GM12878 (cell line): ENCODE data around the gene DOK1. TPM values are rescaled to one million over a fixed set of nuclear protein-coding genes. Genes with fewer than 3 reads are reported as not detected.

ENCODE experiments used
- ATAC-seq: fragments of 200-7000 bp; cut with Tn5 transposase; 3 replicates; pipeline ENCODE4 v1.9.1; 2020; ENCODE audit warnings: mild to moderate bottlenecking, moderate library complexity
- BruUV-seq: library from RNA; stranded (reverse); fragments of 400-500 nt; replicated peaks from 2 replicates; lab custom pipeline; 2021; lab: Mats Ljungman, UMichigan
- CTCF ChIA-PET: fragments of 300-600 bp; sonication (Branson Sonifier 250); formaldehyde crosslinking; extraction: SDS; loops from one replicate; lab custom pipeline; 2021; ENCODE audit warnings: inconsistent platforms; lab: Yijun Ruan, JAX
- POLR2A ChIA-PET: fragments of 350-600 bp; formaldehyde crosslinking; extraction: SDS; loops from one replicate; lab custom pipeline; 2021; ENCODE audit warnings: inconsistent platforms; lab: Charles Lee
- RAD21 ChIA-PET: fragments of 300-600 bp; sonication (Branson Sonifier 250); formaldehyde crosslinking; loops from one replicate; lab custom pipeline; 2023; ENCODE audit warnings: antibody characterized with exemption; ENCODE audit not compliant: unreplicated experiment; lab: Charles Lee
- SMC1A ChIA-PET: fragments of 300-600 bp; sonication (Branson Sonifier 250); formaldehyde crosslinking; loops from one replicate; lab custom pipeline; 2023; ENCODE audit not compliant: unreplicated experiment, uncharacterized antibody; lab: Charles Lee
- DNase-seq: peaks from one replicate; pipeline ENCODE4 v3.0.0-alpha.2; 2011; ENCODE audit warnings: low read depth, low spot score
- FAIRE-seq: peaks from 3 replicates; lab custom pipeline; 2011; peaks lifted over from hg19 to GRCh38; lab: Jason Lieb, UNC
- H2AFZ ChIP-seq: 2 replicates; pipeline ENCODE4 v1.6.0; 2011; ENCODE audit warnings: low read depth, low read length, control low read depth; ENCODE audit not compliant: control insufficient read depth
- H3K27ac ChIP-seq: 2 replicates; pipeline ENCODE4 v1.5.1; 2011; ENCODE audit warnings: control low read depth; ENCODE audit not compliant: control insufficient read depth, insufficient read depth
- H3K27me3 ChIP-seq, 2 experiments: replicated peaks in 1 of 2; 2 replicates each; pipeline versions ENCODE4 v1.6.0 to v1.6.1; 2011; ENCODE audit warnings: low read length in 1 of 2; ENCODE audit not compliant: control insufficient read depth in 2 of 2, insufficient read depth in 2 of 2
- H3K36me3 ChIP-seq, 2 experiments: 2 replicates each; pipeline ENCODE4 v1.5.1; 2011; ENCODE audit warnings: low read length in 1 of 2; ENCODE audit not compliant: control insufficient read depth in 2 of 2, insufficient read depth in 2 of 2
- H3K4me1 ChIP-seq: 2 replicates; pipeline ENCODE4 v1.6.1; 2011; ENCODE audit warnings: mild to moderate bottlenecking, low read length, moderate library complexity, mixed read lengths; ENCODE audit not compliant: control insufficient read depth, insufficient read depth
- H3K4me2 ChIP-seq: 2 replicates; pipeline ENCODE4 v1.6.0; 2011; ENCODE audit warnings: control low read depth; ENCODE audit not compliant: control insufficient read depth, insufficient read depth
- H3K4me3 ChIP-seq: fragments of 200-600 bp; sonication (generic); 2 replicates; pipeline ENCODE4 v1.5.1; 2016
- H3K79me2 ChIP-seq: 2 replicates; pipeline ENCODE4 v1.6.0; 2011; ENCODE audit warnings: low read length; ENCODE audit not compliant: control insufficient read depth, insufficient read depth
- H3K9ac ChIP-seq: 2 replicates; pipeline ENCODE4 v1.8.0; 2011; ENCODE audit warnings: low read length, control low read depth, mixed read lengths; ENCODE audit not compliant: control insufficient read depth, insufficient read depth
- H3K9me3 ChIP-seq: replicated peaks from 3 replicates; pipeline ENCODE4 v1.5.1; 2011; ENCODE audit warnings: mild to moderate bottlenecking, low read length; ENCODE audit not compliant: control insufficient read depth, insufficient read depth
- H4K20me1 ChIP-seq: 2 replicates; pipeline ENCODE4 v1.6.0; 2011; ENCODE audit not compliant: control insufficient read depth, insufficient read depth
- BACH1 ChIP-seq: fragments of 450-650 bp; IDR thresholded peaks from 2 replicates; pipeline ENCODE4 v1.6.1; 2017; ENCODE audit warnings: mild to moderate bottlenecking, borderline replicate concordance
- CHD1 ChIP-seq: IDR thresholded peaks from 2 replicates; pipeline ENCODE4 v1.6.1; 2012; ENCODE audit warnings: low read depth, low read length, improper control_type of control experiment
- HDAC6 ChIP-seq: fragments of 200-600 bp; sonication (generic); IDR thresholded peaks from one replicate; pipeline ENCODE4 v1.8.0; 2017; ENCODE audit warnings: antibody characterized with exemption; ENCODE audit not compliant: unreplicated experiment
- JUND ChIP-seq: IDR thresholded peaks from 2 replicates; pipeline ENCODE4 v1.6.1; 2012; ENCODE audit warnings: low read depth, mild to moderate bottlenecking, low read length, improper control_type of control experiment, moderate library complexity
- SREBF1 ChIP-seq: IDR thresholded peaks from 2 replicates; pipeline ENCODE4 v1.6.1; 2012; ENCODE audit warnings: mild to moderate bottlenecking, low read length
- TBL1XR1 ChIP-seq: IDR thresholded peaks from 2 replicates; pipeline ENCODE4 v1.6.1; 2012; ENCODE audit warnings: low read depth, low read length, improper control_type of control experiment
- ZNF217 ChIP-seq: fragments of 450-650 bp; IDR thresholded peaks from 2 replicates; pipeline ENCODE4 v1.6.1; 2017; ENCODE audit warnings: antibody characterized with exemption, mild to moderate bottlenecking
- ZZZ3 ChIP-seq: IDR thresholded peaks from 2 replicates; pipeline ENCODE4 v1.6.1; 2011; ENCODE audit warnings: low read depth; ENCODE audit not compliant: control insufficient read depth, insufficient read length
- WGBS: methylation state at CpG from one replicate; pipeline ENCODE4 v1.1.6; 2016; ENCODE audit warnings: low lambda C conversion rate; ENCODE audit not compliant: insufficient replicate concordance, insufficient coverage; ENCODE audit errors: missing lambda C conversion rate; 5-methylcytosine and 5-hydroxymethylcytosine counted together
- in situ Hi-C: fragments of 300-500 bp; cut with MboI; formaldehyde crosslinking; loops from 9 replicates; pipeline ENCODE4 v1.14.3; 2018; ENCODE audit warnings: mixed read lengths
- intact Hi-C: fragments of 100-400 bp; cut with micrococcal nuclease; formaldehyde crosslinking; loops from one replicate; pipeline ENCODE4 v1.14.2; 2022; ENCODE audit not compliant: unreplicated experiment
- polyA plus RNA-seq, 11 experiments: library from polyadenylated mRNA; depleted of rRNA in 4 of 11; unstranded in 6 of 11; stranded (reverse) in 5 of 11; fragments of >200 nt; fragmentation: Nextera tagmentation in 4 of 11; fragmentation: Illumina TruSeq in 1 of 11; extraction: Ambion mirVana in 4 of 11; extraction: Trizol in 1 of 11; gene quantifications; 1 replicate in 1 of 11; 2 replicates in 10 of 11; pipeline versions ENCODE4 v1.2.1 to v1.2.3, GENCODE V29; 2011 to 2016; ENCODE audit warnings: inconsistent platforms in 2 of 11, missing spikeins in 2 of 11, low read depth in 1 of 11
- total RNA-seq, 4 experiments: library from RNA; depleted of rRNA in 3 of 4; stranded (reverse); fragments of >200 nt in 3 of 4; fragmentation: Illumina TruSeq in 1 of 4; extraction: Trizol in 1 of 4; gene quantifications; 2 replicates each; pipeline versions ENCODE4 v1.2.1 to v1.2.3, GENCODE V29; 2013 to 2021

Gene DOK1
- total and polyA plus RNA-seq, 10 of the 15 experiments (the other 5 are each of a cell fraction or from before 2014, with no cell fraction given): 1.4 to 104 (median 59.7) TPM

GRCh38 chr2:74603282-74604000 lies 48.9 kb downstream of the DOK1 start:
- Histone ChIP-seq H4K20me1 (no peaks in the 10 kb centered on the region), H3K9me3 (no peaks in the 10 kb centered on the region), H2AFZ (no peak overlapping the region), H3K4me3 (no peak overlapping the region), H3K4me2 (no peak overlapping the region), H3K4me1 (no peaks in the 10 kb centered on the region), H3K27me3 (no peaks in the 10 kb centered on the region; a peak in 3 of 4 replicates), H3K79me2 (no peaks in the 10 kb centered on the region), H3K36me3 (no peaks in the 10 kb centered on the region), H3K9ac (no peak overlapping the region), H3K27ac (no peak overlapping the region)
- BruUV-seq: no TSS peak
- intact Hi-C loops (no loop called here), in situ Hi-C loops (no loop called here)
- RAD21 ChIA-PET: no interaction called here
- POLR2A ChIA-PET: interaction anchor here (1.3 kb wide), 1 partner anchor 11 kb away, joined by 3 read pairs; no protein-coding TSS in a partner anchor
- no peak for ATAC-seq
- WGBS: 35% methylated on average over 7 of the region's 7 CpGs
- no peak for DNase-seq
- SMC1A ChIA-PET: interaction anchor here (0.6 to 6.7 kb wide), 3 partner anchors 9 to 14 kb away, joined by 3 to 44 read pairs (median 5); no protein-coding TSS in a partner anchor
- no peak for FAIRE-seq
- CTCF ChIA-PET: interaction anchor here (7.6 kb wide), 1 partner anchor 15 kb away, joined by 74 read pairs; no protein-coding TSS in a partner anchor
- TF ChIP-seq JUND: no peak
- TF ChIP-seq BACH1: no peak
- TF ChIP-seq TBL1XR1: no peak
- TF ChIP-seq HDAC6: no peak
- TF ChIP-seq, all 136 proteins: peak for 0

GRCh38 chr2:74606927-74607326 lies 52.4 kb downstream of the DOK1 start:
- no peak for DNase-seq
- Histone ChIP-seq H3K27ac (no peak overlapping the region), H3K4me2 (no peak overlapping the region), H3K4me1 (no peaks in the 10 kb centered on the region), H4K20me1 (no peaks in the 10 kb centered on the region), H3K9ac (no peak overlapping the region), H2AFZ (no peak overlapping the region), H3K27me3 (no peaks in the 10 kb centered on the region; a peak in 2 of 4 replicates), H3K4me3 (no peak overlapping the region), H3K79me2 (no peaks in the 10 kb centered on the region), H3K36me3 (no peaks in the 10 kb centered on the region), H3K9me3 (no peaks in the 10 kb centered on the region)
- no peak for ATAC-seq
- no TSS peak for BruUV-seq
- ChIA-PET POLR2A (no interaction called here), SMC1A (no interaction called here), RAD21 (no interaction called here), CTCF (no interaction called here)
- in situ Hi-C loops: no loop called here
- no peak for FAIRE-seq
- TF ChIP-seq ZNF217 (no peak), JUND (no peak), CHD1 (no peak), SREBF1 (no peak), ZZZ3 (no peak)
- 30% methylated on average over 5 of the region's 5 CpGs for WGBS
- intact Hi-C loops: no loop called here

Other genes with a start within 250 kb of the DOK1 start
Only the 7 nearest of the 20 such genes appear.
- gene LBX2, start 55.1 kb upstream of the DOK1 start, total RNA-seq (2014; rRNA removed): 0.98 and 4.0 TPM in 2 replicates
- gene LBX2, start 55.1 kb upstream of the DOK1 start, total RNA-seq (2014; rRNA removed; fragmentation: Illumina TruSeq; extraction: Trizol): 0.22 and 0.46 TPM in 2 replicates
- 0.88 and 1.2 TPM in 2 replicates for gene LBX2, start 55.1 kb upstream of the DOK1 start, total RNA-seq (2021)
- gene LBX2, start 55.1 kb upstream of the DOK1 start, polyA plus RNA-seq (2011; rRNA removed): 0.13 and 0.15 TPM in 2 replicates
- 0.32 and 0.89 TPM in 2 replicates for gene LBX2, start 55.1 kb upstream of the DOK1 start, polyA plus RNA-seq (2014; fragmentation: Illumina TruSeq; extraction: Trizol)
- under 1 TPM; 0.08 to 0.09 TPM for gene LBX2, start 55.1 kb upstream of the DOK1 start, polyA plus RNA-seq (2014; fragmentation: Nextera tagmentation; extraction: Ambion mirVana)
- gene LBX2, start 55.1 kb upstream of the DOK1 start, polyA plus RNA-seq (2014; rRNA removed): 1.3 and 1.4 TPM in 2 replicates
- under 1 TPM; 0.20 to 0.88 TPM for gene LBX2, start 55.1 kb upstream of the DOK1 start, polyA plus RNA-seq (2016; fragmentation: Nextera tagmentation; extraction: Ambion mirVana)
- 26.6 and 27.4 TPM in 2 replicates for gene PCGF1, start 47.0 kb upstream of the DOK1 start, total RNA-seq (2014; rRNA removed)
- gene PCGF1, start 47.0 kb upstream of the DOK1 start, total RNA-seq (2014; rRNA removed; fragmentation: Illumina TruSeq; extraction: Trizol): 23.1 and 23.4 TPM in 2 replicates
- 25.8 and 27.4 TPM in 2 replicates for gene PCGF1, start 47.0 kb upstream of the DOK1 start, total RNA-seq (2021)
- gene PCGF1, start 47.0 kb upstream of the DOK1 start, polyA plus RNA-seq (2011; rRNA removed): 23.9 and 36.3 TPM in 2 replicates
- 23.0 and 25.9 TPM in 2 replicates for gene PCGF1, start 47.0 kb upstream of the DOK1 start, polyA plus RNA-seq (2014; fragmentation: Illumina TruSeq; extraction: Trizol)
- 10 to 100 TPM; 42.5 to 50.8 TPM for gene PCGF1, start 47.0 kb upstream of the DOK1 start, polyA plus RNA-seq (2014; fragmentation: Nextera tagmentation; extraction: Ambion mirVana)
- gene PCGF1, start 47.0 kb upstream of the DOK1 start, polyA plus RNA-seq (2014; rRNA removed): 27.6 and 28.1 TPM in 2 replicates
- gene PCGF1, start 47.0 kb upstream of the DOK1 start, polyA plus RNA-seq (2016; fragmentation: Nextera tagmentation; extraction: Ambion mirVana): 10 to 100 TPM; 25.6 to 27.4 TPM
- gene TLX2, start 40.3 kb upstream of the DOK1 start, total RNA-seq (2014; rRNA removed): 3.2 and 3.7 TPM in 2 replicates
- gene TLX2, start 40.3 kb upstream of the DOK1 start, total RNA-seq (2014; rRNA removed; fragmentation: Illumina TruSeq; extraction: Trizol): 1.3 and 1.4 TPM in 2 replicates
- gene TLX2, start 40.3 kb upstream of the DOK1 start, total RNA-seq (2021): 5.3 and 5.5 TPM in 2 replicates
- gene TLX2, start 40.3 kb upstream of the DOK1 start, polyA plus RNA-seq (2011; rRNA removed): not detected in 2 replicates
- 0.11 and 0.90 TPM in 2 replicates for gene TLX2, start 40.3 kb upstream of the DOK1 start, polyA plus RNA-seq (2014; fragmentation: Illumina TruSeq; extraction: Trizol)
- gene TLX2, start 40.3 kb upstream of the DOK1 start, polyA plus RNA-seq (2014; fragmentation: Nextera tagmentation; extraction: Ambion mirVana): under 1 TPM; 0.06 to 0.13 TPM
- gene TLX2, start 40.3 kb upstream of the DOK1 start, polyA plus RNA-seq (2014; rRNA removed): 4.4 and 5.7 TPM in 2 replicates
- 1 to 10 TPM; 3.6 to 3.8 TPM for gene TLX2, start 40.3 kb upstream of the DOK1 start, polyA plus RNA-seq (2016; fragmentation: Nextera tagmentation; extraction: Ambion mirVana)
- gene DQX1, start 28.5 kb upstream of the DOK1 start, total RNA-seq (2014; rRNA removed): 0.34 and 1.2 TPM in 2 replicates
- gene DQX1, start 28.5 kb upstream of the DOK1 start, total RNA-seq (2014; rRNA removed; fragmentation: Illumina TruSeq; extraction: Trizol): 0.67 and 0.78 TPM in 2 replicates
- 0.85 and 0.98 TPM in 2 replicates for gene DQX1, start 28.5 kb upstream of the DOK1 start, total RNA-seq (2021)
- 0.46 and 0.87 TPM in 2 replicates for gene DQX1, start 28.5 kb upstream of the DOK1 start, polyA plus RNA-seq (2011; rRNA removed)
- 0.96 and 1.7 TPM in 2 replicates for gene DQX1, start 28.5 kb upstream of the DOK1 start, polyA plus RNA-seq (2014; fragmentation: Illumina TruSeq; extraction: Trizol)
- gene DQX1, start 28.5 kb upstream of the DOK1 start, polyA plus RNA-seq (2014; fragmentation: Nextera tagmentation; extraction: Ambion mirVana): under 1 TPM; 0.63 to 0.73 TPM
- gene DQX1, start 28.5 kb upstream of the DOK1 start, polyA plus RNA-seq (2014; rRNA removed): 1.5 and 1.6 TPM in 2 replicates
- 1 to 10 TPM; 1.1 to 2.1 TPM for gene DQX1, start 28.5 kb upstream of the DOK1 start, polyA plus RNA-seq (2016; fragmentation: Nextera tagmentation; extraction: Ambion mirVana)
- 151 and 152 TPM in 2 replicates for gene AUP1, start 25.0 kb upstream of the DOK1 start, total RNA-seq (2014; rRNA removed)
- gene AUP1, start 25.0 kb upstream of the DOK1 start, total RNA-seq (2014; rRNA removed; fragmentation: Illumina TruSeq; extraction: Trizol): 104 and 107 TPM in 2 replicates
- 127 and 128 TPM in 2 replicates for gene AUP1, start 25.0 kb upstream of the DOK1 start, total RNA-seq (2021)
- 71.4 and 106 TPM in 2 replicates for gene AUP1, start 25.0 kb upstream of the DOK1 start, polyA plus RNA-seq (2011; rRNA removed)
- 137 and 147 TPM in 2 replicates for gene AUP1, start 25.0 kb upstream of the DOK1 start, polyA plus RNA-seq (2014; fragmentation: Illumina TruSeq; extraction: Trizol)
- gene AUP1, start 25.0 kb upstream of the DOK1 start, polyA plus RNA-seq (2014; fragmentation: Nextera tagmentation; extraction: Ambion mirVana): 10 to 100 TPM; 39.1 to 56.5 TPM
- 212 and 215 TPM in 2 replicates for gene AUP1, start 25.0 kb upstream of the DOK1 start, polyA plus RNA-seq (2014; rRNA removed)
- 100 to 1,000 TPM; 187 to 204 TPM for gene AUP1, start 25.0 kb upstream of the DOK1 start, polyA plus RNA-seq (2016; fragmentation: Nextera tagmentation; extraction: Ambion mirVana)
- gene HTRA2, start 24.8 kb upstream of the DOK1 start, total RNA-seq (2014; rRNA removed): 73.9 and 77.4 TPM in 2 replicates
- 48.7 and 51.8 TPM in 2 replicates for gene HTRA2, start 24.8 kb upstream of the DOK1 start, total RNA-seq (2014; rRNA removed; fragmentation: Illumina TruSeq; extraction: Trizol)
- gene HTRA2, start 24.8 kb upstream of the DOK1 start, total RNA-seq (2021): 62.2 and 64.5 TPM in 2 replicates
- gene HTRA2, start 24.8 kb upstream of the DOK1 start, polyA plus RNA-seq (2011; rRNA removed): 34.3 and 46.9 TPM in 2 replicates
- gene HTRA2, start 24.8 kb upstream of the DOK1 start, polyA plus RNA-seq (2014; fragmentation: Illumina TruSeq; extraction: Trizol): 39.7 and 45.1 TPM in 2 replicates
- 10 to 100 TPM; 42.3 to 46.4 TPM for gene HTRA2, start 24.8 kb upstream of the DOK1 start, polyA plus RNA-seq (2014; fragmentation: Nextera tagmentation; extraction: Ambion mirVana)
- gene HTRA2, start 24.8 kb upstream of the DOK1 start, polyA plus RNA-seq (2014; rRNA removed): 68.3 and 70.5 TPM in 2 replicates
- 10 to 100 TPM; 60.6 to 61.4 TPM for gene HTRA2, start 24.8 kb upstream of the DOK1 start, polyA plus RNA-seq (2016; fragmentation: Nextera tagmentation; extraction: Ambion mirVana)
- 19.4 and 22.2 TPM in 2 replicates for gene LOXL3, start 778 bp upstream of the DOK1 start, total RNA-seq (2014; rRNA removed)
- gene LOXL3, start 778 bp upstream of the DOK1 start, total RNA-seq (2014; rRNA removed; fragmentation: Illumina TruSeq; extraction: Trizol): 11.9 TPM in 2 replicates
- gene LOXL3, start 778 bp upstream of the DOK1 start, total RNA-seq (2021): 25.1 and 29.0 TPM in 2 replicates
- gene LOXL3, start 778 bp upstream of the DOK1 start, polyA plus RNA-seq (2011; rRNA removed): 37.6 and 40.9 TPM in 2 replicates
- gene LOXL3, start 778 bp upstream of the DOK1 start, polyA plus RNA-seq (2014; fragmentation: Illumina TruSeq; extraction: Trizol): 16.2 and 16.6 TPM in 2 replicates
- gene LOXL3, start 778 bp upstream of the DOK1 start, polyA plus RNA-seq (2014; fragmentation: Nextera tagmentation; extraction: Ambion mirVana): 1 to 10 TPM; 6.2 to 6.7 TPM
- 32.8 and 33.3 TPM in 2 replicates for gene LOXL3, start 778 bp upstream of the DOK1 start, polyA plus RNA-seq (2014; rRNA removed)
- gene LOXL3, start 778 bp upstream of the DOK1 start, polyA plus RNA-seq (2016; fragmentation: Nextera tagmentation; extraction: Ambion mirVana): 10 to 100 TPM; 27.3 to 31.2 TPM